ENCODE results near the gene DLGAP4.

- TF ChIP-seq CTCF (IDR thresholded peaks at IDR 0.05) (no peak), ZFX (IDR thresholded peaks at IDR 0.05; ENCODE audit: borderline replicate concordance) (no peak)
These were observed 163.8 kb downstream of the DLGAP4 start for GRCh38 chr20:36469973-36470372.
